HCT116 (cell line): ENCODE measurements around the gene ITGA2B.
"Not testable (repeated sequence)": the region's sequence is repeated elsewhere in the genome, so short reads cannot be mapped to it uniquely, and the experiment has no call there.

Source experiments
- ELF1 ChIP-seq: IDR thresholded peaks from 2 replicates; pipeline ENCODE4 v1.6.1; 2012; ENCODE audit warnings: low read depth, borderline replicate concordance
- EZH2 ChIP-seq: fragments of 200-600 bp; sonication (generic); IDR thresholded peaks from 2 replicates; pipeline ENCODE4 v1.6.1; 2017; ENCODE audit warnings: antibody characterized with exemption, mixed run types
- FOSL1 ChIP-seq: IDR thresholded peaks from 2 replicates; pipeline ENCODE4 v1.6.1; 2012; ENCODE audit warnings: low read depth
- POLR2A ChIP-seq: IDR thresholded peaks from 2 replicates; pipeline ENCODE4 v1.7.0; 2011; ENCODE audit warnings: borderline replicate concordance; ENCODE audit not compliant: insufficient read depth, insufficient read length; ENCODE audit errors: extremely low read depth
- POLR2AphosphoS5 ChIP-seq: IDR thresholded peaks from 2 replicates; pipeline ENCODE4 v1.6.1; 2011; ENCODE audit warnings: mild to moderate bottlenecking, low read depth, low read length, moderate library complexity
- YY1 ChIP-seq: IDR thresholded peaks from 2 replicates; pipeline ENCODE4 v1.6.1; 2011; ENCODE audit warnings: low read length, low read depth, moderate library complexity, mild to moderate bottlenecking; ENCODE audit not compliant: insufficient replicate concordance; ENCODE audit errors: extremely low read depth
- ZNF274 ChIP-seq: fragments of 200-500 bp; sonication (Bioruptor generic); IDR thresholded peaks from 2 replicates; pipeline ENCODE4 v1.6.1; 2014; ENCODE audit warnings: mild to moderate bottlenecking, low read depth, low read length, inconsistent platforms
- TF ChIP-seq, protein P1 (sequence below), 3 experiments: fragments of 200-600 bp in 1 of 3; sonication (generic) in 1 of 3; IDR thresholded peaks in 2 of 3; conservative IDR thresholded peaks in 1 of 3; 2 replicates each; pipeline ENCODE4 v1.5.1; 2012 to 2017; ENCODE audit warnings: low read depth in 2 of 3, low read length in 2 of 3, antibody characterized with exemption in 1 of 3, borderline replicate concordance in 1 of 3, control low read depth in 1 of 3, mild to moderate bottlenecking in 1 of 3, mixed read lengths in 1 of 3, mixed run types in 1 of 3, moderate library complexity in 1 of 3; ENCODE audit not compliant: insufficient read depth in 1 of 3
- TF ChIP-seq, protein P2 (sequence below): IDR thresholded peaks from 2 replicates; pipeline ENCODE4 v1.6.1; 2012
- TF ChIP-seq, protein P3 (sequence below): IDR thresholded peaks from 2 replicates; pipeline ENCODE4 v1.6.1; 2012; ENCODE audit warnings: low read depth

DNA sequence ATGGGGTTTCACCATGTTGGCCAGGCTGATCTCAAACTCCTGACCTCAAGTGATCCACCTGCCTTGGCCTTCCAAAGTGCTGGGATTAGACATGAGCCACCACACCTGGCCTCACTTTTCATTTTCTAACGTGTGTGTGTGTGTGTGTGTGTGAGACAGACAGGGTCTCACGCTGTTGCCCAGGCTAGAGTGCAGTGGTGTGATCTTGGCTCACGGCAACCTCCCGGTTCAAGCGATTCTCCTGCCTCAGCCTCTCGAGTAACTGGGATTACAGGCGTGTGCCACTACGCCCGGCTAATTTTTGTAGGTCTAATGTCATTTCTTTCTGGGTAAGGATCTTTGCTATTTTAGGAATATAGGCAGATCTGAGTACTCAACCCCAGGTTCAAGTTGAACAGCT, 4.7 kb upstream of the ITGA2B start:
- TF ChIP-seq, protein P1, sequence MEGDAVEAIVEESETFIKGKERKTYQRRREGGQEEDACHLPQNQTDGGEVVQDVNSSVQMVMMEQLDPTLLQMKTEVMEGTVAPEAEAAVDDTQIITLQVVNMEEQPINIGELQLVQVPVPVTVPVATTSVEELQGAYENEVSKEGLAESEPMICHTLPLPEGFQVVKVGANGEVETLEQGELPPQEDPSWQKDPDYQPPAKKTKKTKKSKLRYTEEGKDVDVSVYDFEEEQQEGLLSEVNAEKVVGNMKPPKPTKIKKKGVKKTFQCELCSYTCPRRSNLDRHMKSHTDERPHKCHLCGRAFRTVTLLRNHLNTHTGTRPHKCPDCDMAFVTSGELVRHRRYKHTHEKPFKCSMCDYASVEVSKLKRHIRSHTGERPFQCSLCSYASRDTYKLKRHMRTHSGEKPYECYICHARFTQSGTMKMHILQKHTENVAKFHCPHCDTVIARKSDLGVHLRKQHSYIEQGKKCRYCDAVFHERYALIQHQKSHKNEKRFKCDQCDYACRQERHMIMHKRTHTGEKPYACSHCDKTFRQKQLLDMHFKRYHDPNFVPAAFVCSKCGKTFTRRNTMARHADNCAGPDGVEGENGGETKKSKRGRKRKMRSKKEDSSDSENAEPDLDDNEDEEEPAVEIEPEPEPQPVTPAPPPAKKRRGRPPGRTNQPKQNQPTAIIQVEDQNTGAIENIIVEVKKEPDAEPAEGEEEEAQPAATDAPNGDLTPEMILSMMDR (IDR thresholded peaks at IDR 0.05 in 2 of 3, conservative IDR thresholded peaks at IDR 0.05 in 1 of 3; ENCODE audit: borderline replicate concordance in 1 of 3, insufficient read depth in 1 of 3, low read depth in 2 of 3, low read length in 2 of 3): not testable (repeated sequence)
- not testable (repeated sequence) for TF ChIP-seq POLR2AphosphoS5, POLR2A, FOSL1, ELF1, EZH2, YY1, ZNF274
- TF ChIP-seq, protein P2, sequence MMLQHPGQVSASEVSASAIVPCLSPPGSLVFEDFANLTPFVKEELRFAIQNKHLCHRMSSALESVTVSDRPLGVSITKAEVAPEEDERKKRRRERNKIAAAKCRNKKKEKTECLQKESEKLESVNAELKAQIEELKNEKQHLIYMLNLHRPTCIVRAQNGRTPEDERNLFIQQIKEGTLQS: not testable (repeated sequence)
- TF ChIP-seq, protein P3, sequence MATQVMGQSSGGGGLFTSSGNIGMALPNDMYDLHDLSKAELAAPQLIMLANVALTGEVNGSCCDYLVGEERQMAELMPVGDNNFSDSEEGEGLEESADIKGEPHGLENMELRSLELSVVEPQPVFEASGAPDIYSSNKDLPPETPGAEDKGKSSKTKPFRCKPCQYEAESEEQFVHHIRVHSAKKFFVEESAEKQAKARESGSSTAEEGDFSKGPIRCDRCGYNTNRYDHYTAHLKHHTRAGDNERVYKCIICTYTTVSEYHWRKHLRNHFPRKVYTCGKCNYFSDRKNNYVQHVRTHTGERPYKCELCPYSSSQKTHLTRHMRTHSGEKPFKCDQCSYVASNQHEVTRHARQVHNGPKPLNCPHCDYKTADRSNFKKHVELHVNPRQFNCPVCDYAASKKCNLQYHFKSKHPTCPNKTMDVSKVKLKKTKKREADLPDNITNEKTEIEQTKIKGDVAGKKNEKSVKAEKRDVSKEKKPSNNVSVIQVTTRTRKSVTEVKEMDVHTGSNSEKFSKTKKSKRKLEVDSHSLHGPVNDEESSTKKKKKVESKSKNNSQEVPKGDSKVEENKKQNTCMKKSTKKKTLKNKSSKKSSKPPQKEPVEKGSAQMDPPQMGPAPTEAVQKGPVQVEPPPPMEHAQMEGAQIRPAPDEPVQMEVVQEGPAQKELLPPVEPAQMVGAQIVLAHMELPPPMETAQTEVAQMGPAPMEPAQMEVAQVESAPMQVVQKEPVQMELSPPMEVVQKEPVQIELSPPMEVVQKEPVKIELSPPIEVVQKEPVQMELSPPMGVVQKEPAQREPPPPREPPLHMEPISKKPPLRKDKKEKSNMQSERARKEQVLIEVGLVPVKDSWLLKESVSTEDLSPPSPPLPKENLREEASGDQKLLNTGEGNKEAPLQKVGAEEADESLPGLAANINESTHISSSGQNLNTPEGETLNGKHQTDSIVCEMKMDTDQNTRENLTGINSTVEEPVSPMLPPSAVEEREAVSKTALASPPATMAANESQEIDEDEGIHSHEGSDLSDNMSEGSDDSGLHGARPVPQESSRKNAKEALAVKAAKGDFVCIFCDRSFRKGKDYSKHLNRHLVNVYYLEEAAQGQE: not testable (repeated sequence)
